ENCODE measurements around the gene LDB2. TPM values are rescaled to one million over a fixed set of nuclear protein-coding genes. Genes with fewer than 3 reads are reported as not detected.

The LDB2 gene
- total and polyA plus RNA-seq, 2 donors (not counting 3 experiments of a cell fraction or from before 2014, with no cell fraction given), result 127 to 223 TPM

GRCh38 chr4:16646459-16646858 lies 252.0 kb downstream of the LDB2 start:
- POLR2A ChIA-PET, result no interaction called here
- intact Hi-C loops (cut with micrococcal nuclease) (no loop called here), dilution Hi-C loops (cut with MboI; ENCODE audit: extremely low pct_ligation_motif_present, low sequenced_read_pairs) (no loop called here)
- CTCF ChIA-PET, result interaction anchor here (1.2 kb wide), 1 partner anchor 37 kb away, joined by 3 read pairs; no protein-coding TSS in a partner anchor
- Histone ChIP-seq H3K9me3 (replicated peaks; ENCODE audit: control insufficient read depth, insufficient read depth, low read length) (no peaks in the 10 kb centered on the region), H3K4me1 (ENCODE audit: control insufficient read depth, extremely low read depth, insufficient read depth, low read length) (no peaks in the 10 kb centered on the region), H2AFZ (ENCODE audit: low read depth, low read length) (no peak overlapping the region), H3K27ac (ENCODE audit: insufficient read depth, low read depth, low read length) (no peak overlapping the region), H3K36me3 (ENCODE audit: control insufficient read depth in 2 of 2, extremely low read depth in 1 of 2, insufficient read depth in 2 of 2, low read length in 2 of 2) (no peaks in the 10 kb centered on the region), H3K4me3 (replicated peaks in 1 of 3; ENCODE audit: insufficient read depth in 1 of 3, low read depth in 1 of 3, low read length in 3 of 3) (no peak overlapping the region), H3K9me1 (replicated peaks; ENCODE audit: control insufficient read depth, extremely low read depth, insufficient read depth, low read length) (no peaks in the 10 kb centered on the region), H3K79me2 (ENCODE audit: control insufficient read depth, insufficient read depth, low read length) (no peaks in the 10 kb centered on the region), H3K27me3 (ENCODE audit: control insufficient read depth in 2 of 2, insufficient read depth in 2 of 2, low read length in 2 of 2) (no peaks in the 10 kb centered on the region), H3K4me2 (ENCODE audit: insufficient read depth, low read length) (no peak overlapping the region), H3K9ac (replicated peaks; ENCODE audit: extremely low read depth, insufficient read depth, low read length) (no peak overlapping the region), H4K20me1 (replicated peaks; ENCODE audit: control insufficient read depth, extremely low read depth, insufficient read depth, low read length) (peaks cover 2% of the 10 kb centered on the region)
- no peak for TF ChIP-seq JUN (IDR thresholded peaks at IDR 0.05; ENCODE audit: borderline replicate concordance, insufficient read depth, insufficient read length, low read depth)
- TF ChIP-seq EZH2 (IDR thresholded peaks at IDR 0.05; ENCODE audit: borderline replicate concordance, low read depth, low read length, severe bottlenecking), result no peak
- TF ChIP-seq POLR2A (IDR thresholded peaks at IDR 0.05; ENCODE audit: low read depth, low read length), result no peak
- no peak for TF ChIP-seq MYC (IDR thresholded peaks at IDR 0.05; ENCODE audit: low read depth, low read length)
- TF ChIP-seq MAX (IDR thresholded peaks at IDR 0.05; ENCODE audit: insufficient read depth, insufficient read length), result no peak
- no peak for TF ChIP-seq CTCF (IDR thresholded peaks at IDR 0.05; ENCODE audit: extremely low read depth in 1 of 2, insufficient read depth in 1 of 2, low read depth in 1 of 2, low read length in 2 of 2)
- no peak for TF ChIP-seq FOS (IDR thresholded peaks at IDR 0.05; ENCODE audit: borderline replicate concordance, insufficient read depth, low read length)
- TF ChIP-seq POLR2AphosphoS5 (IDR thresholded peaks at IDR 0.05; ENCODE audit: insufficient read depth, low read depth, low read length), result no peak
- TF ChIP-seq GATA2 (IDR thresholded peaks at IDR 0.05; ENCODE audit: insufficient read depth, insufficient read length, low read depth, low read length), result no peak
- FAIRE-seq, result no peak
- no TSS peak for BruUV-seq (replicated peaks)
- DNase-seq (ENCODE audit: low read depth, low spot score), result no peak
